GM18517 (cell line): Measurements from ENCODE around the gene S100Z.
"Not testable (repeated sequence)": the region's sequence is repeated elsewhere in the genome, so short reads cannot be mapped to it uniquely, and the experiment has no call there.

Source experiments
- ATAC-seq: cut with Tn5 transposase; IDR thresholded peaks from one replicate; pipeline ENCODE4 v1.9.1; 2021; ENCODE audit warnings: mild to moderate bottlenecking, moderate library complexity; ENCODE audit not compliant: unreplicated experiment

Gene S100Z

GRCh38 chr5:76849419-76850291 lies at the start of gene S100Z:
TSS of gene S100Z (plus strand) at chr5:76850014. CDS start at chr5:76875360, 25,346 bp downstream.
- no peak for ATAC-seq

GRCh38 chr5:76800579-76800978 lies 49.2 kb upstream of the S100Z start:
- no peak for ATAC-seq

GRCh38 chr5:76801159-76801802 lies 48.5 kb upstream of the S100Z start:
- no peak for ATAC-seq

- no peak for ATAC-seq
These were observed 48.0 kb upstream of the S100Z start for GRCh38 chr5:76801803-76802195.

- no peak for ATAC-seq
These were observed 45.5 kb upstream of the S100Z start for GRCh38 chr5:76804266-76804665.

- ATAC-seq, result no peak
These were observed 43.9 kb upstream of the S100Z start for GRCh38 chr5:76805821-76806505.

GRCh38 chr5:76807296-76807695 lies 42.5 kb upstream of the S100Z start:
- no peak for ATAC-seq

GRCh38 chr5:76808141-76808691 lies 41.6 kb upstream of the S100Z start:
- no peak for ATAC-seq

- no peak for ATAC-seq
These were observed 40.7 kb upstream of the S100Z start for GRCh38 chr5:76809141-76809540.

GRCh38 chr5:76810236-76810635 lies 39.6 kb upstream of the S100Z start:
- no peak for ATAC-seq

GRCh38 chr5:76811214-76811613 lies 38.6 kb upstream of the S100Z start:
- no peak for ATAC-seq

GRCh38 chr5:76812209-76812608 lies 37.6 kb upstream of the S100Z start:
- not testable (repeated sequence) for ATAC-seq

GRCh38 chr5:76813982-76814562 lies 35.7 kb upstream of the S100Z start:
- ATAC-seq, result no peak

GRCh38 chr5:76816110-76816831 lies 33.5 kb upstream of the S100Z start:
- no peak for ATAC-seq

- no peak for ATAC-seq
These were observed 30.7 kb upstream of the S100Z start, which contains the start of gene F2RL1 for GRCh38 chr5:76818844-76819831. TSS of gene F2RL1 (plus strand) at chr5:76819030. CDS start at chr5:76819183, 153 bp downstream.

- ATAC-seq, result no peak
These were observed 29.8 kb upstream of the S100Z start for GRCh38 chr5:76819851-76820525.

GRCh38 chr5:76820526-76820890 lies 29.3 kb upstream of the S100Z start:
- no peak for ATAC-seq

GRCh38 chr5:76821136-76821535 lies 28.7 kb upstream of the S100Z start:
- ATAC-seq, result no peak
